WTC11 (cell line): Measurements from ENCODE around the gene YOD1. TPM values are rescaled to one million over a fixed set of nuclear protein-coding genes. Genes with fewer than 3 reads are reported as not detected.

ENCODE experiments used
- ATAC-seq: fragments of 200-7000 bp; cut with Tn5 transposase; 2 replicates; pipeline ENCODE4 v1.10.0; 2021; ENCODE audit warnings: mild to moderate bottlenecking, moderate library complexity
- CTCF ChIA-PET: fragments of 300-600 bp; sonication (Branson Sonifier 250); formaldehyde crosslinking; loops from one replicate; lab custom pipeline; 2021; ENCODE audit warnings: antibody characterized with exemption; lab: Charles Lee
- POLR2A ChIA-PET: fragments of 350-600 bp; sonication (Branson Sonifier 250); formaldehyde crosslinking; loops from one replicate; lab custom pipeline; 2021; ENCODE audit warnings: antibody characterized with exemption; lab: Charles Lee
- DNase-seq: peaks from one replicate; pipeline ENCODE4 v3.0.0; 2021; ENCODE audit warnings: low spot score
- H3K27ac Mint-ChIP-seq: 2 replicates; pipeline ENCODE4 v1.8.0; 2021; ENCODE audit warnings: mixed read lengths
- H3K27me3 Mint-ChIP-seq: 2 replicates; pipeline ENCODE4 v1.8.0; 2021; ENCODE audit warnings: low read depth, mild to moderate bottlenecking, moderate library complexity, mixed read lengths
- H3K36me3 Mint-ChIP-seq: 2 replicates; pipeline ENCODE4 v1.8.0; 2021; ENCODE audit warnings: mixed read lengths
- H3K4me1 Mint-ChIP-seq: 2 replicates; pipeline ENCODE4 v1.8.0; 2022; ENCODE audit warnings: mixed read lengths
- H3K4me3 Mint-ChIP-seq: 2 replicates; pipeline ENCODE4 v1.8.0; 2021; ENCODE audit warnings: mild to moderate bottlenecking, moderate library complexity, mixed read lengths
- H3K9me3 Mint-ChIP-seq: 2 replicates; pipeline ENCODE4 v1.8.0; 2021; ENCODE audit warnings: mixed read lengths
- ATF2 ChIP-seq: sonication (generic); formaldehyde crosslinking; IDR thresholded peaks from 2 replicates; pipeline ENCODE4 v1.8.1; 2022; ENCODE audit warnings: low read depth, missing genetic modification reagents, borderline replicate concordance
- CBFB ChIP-seq: sonication (generic); formaldehyde crosslinking; IDR thresholded peaks from 2 replicates; pipeline ENCODE4 v1.8.1; 2022; ENCODE audit warnings: mild to moderate bottlenecking, low read depth, missing genetic modification reagents
- EMX1 ChIP-seq: fragments of 250-450 bp; sonication (Bioruptor Pico); IDR thresholded peaks from 2 replicates; pipeline ENCODE4 v1.8.0; 2021; ENCODE audit warnings: mild to moderate bottlenecking
- ESRRA ChIP-seq: sonication (generic); formaldehyde crosslinking; IDR thresholded peaks from 2 replicates; pipeline ENCODE4 v1.8.1; 2022; ENCODE audit warnings: mild to moderate bottlenecking, missing genetic modification reagents, borderline replicate concordance
- ETV6 ChIP-seq: sonication (generic); formaldehyde crosslinking; IDR thresholded peaks from 2 replicates; pipeline ENCODE4 v1.8.1; 2022; ENCODE audit warnings: mild to moderate bottlenecking, missing genetic modification reagents
- MXD4 ChIP-seq: fragments of 250-450 bp; sonication (Bioruptor Pico); IDR thresholded peaks from 2 replicates; pipeline ENCODE4 v1.8.0; 2021; ENCODE audit warnings: mild to moderate bottlenecking, moderate library complexity, borderline replicate concordance
- NFYB ChIP-seq: sonication (generic); formaldehyde crosslinking; conservative IDR thresholded peaks from 2 replicates; pipeline ENCODE4 v1.8.0; 2022; ENCODE audit warnings: low read depth, missing genetic modification reagents
- NR2C2 ChIP-seq: sonication (generic); formaldehyde crosslinking; IDR thresholded peaks from 2 replicates; pipeline ENCODE4 v1.8.0; 2022; ENCODE audit warnings: mild to moderate bottlenecking, missing genetic modification reagents
- TEAD1 ChIP-seq: sonication (generic); formaldehyde crosslinking; IDR thresholded peaks from 2 replicates; pipeline ENCODE4 v1.8.0; 2022; ENCODE audit warnings: mild to moderate bottlenecking, missing genetic modification reagents
- USF1 ChIP-seq: sonication (generic); formaldehyde crosslinking; IDR thresholded peaks from 2 replicates; pipeline ENCODE4 v1.8.0; 2022; ENCODE audit warnings: mild to moderate bottlenecking, missing genetic modification reagents
- USF2 ChIP-seq: sonication (generic); formaldehyde crosslinking; IDR thresholded peaks from 2 replicates; pipeline ENCODE4 v1.8.1; 2023; ENCODE audit warnings: mild to moderate bottlenecking, missing genetic modification reagents, moderate library complexity
- ZBTB43 ChIP-seq: sonication (generic); formaldehyde crosslinking; IDR thresholded peaks from 2 replicates; pipeline ENCODE4 v1.8.1; 2023; ENCODE audit warnings: mild to moderate bottlenecking, missing genetic modification reagents
- ZNF317 ChIP-seq: sonication (generic); formaldehyde crosslinking; IDR thresholded peaks from 2 replicates; pipeline ENCODE4 v1.8.1; 2023; ENCODE audit warnings: low read depth, mild to moderate bottlenecking, moderate library complexity, missing genetic modification reagents, borderline replicate concordance
- ZNF671 ChIP-seq: fragments of 250-450 bp; sonication (Bioruptor Pico); IDR thresholded peaks from 2 replicates; pipeline ENCODE4 v1.8.0; 2021; ENCODE audit warnings: mild to moderate bottlenecking
- total RNA-seq: library from RNA; stranded (reverse); gene quantifications from 3 replicates; pipeline ENCODE4 v1.2.3, GENCODE V29; 2021
- TF ChIP-seq, protein P1 (sequence below): sonication (generic); formaldehyde crosslinking; IDR thresholded peaks from 2 replicates; pipeline ENCODE4 v1.8.1; 2023; ENCODE audit warnings: mild to moderate bottlenecking, missing genetic modification reagents
- TF ChIP-seq, protein P2 (sequence below): sonication (generic); formaldehyde crosslinking; IDR thresholded peaks from 2 replicates; pipeline ENCODE4 v1.8.0; 2023; ENCODE audit warnings: missing genetic modification reagents, mild to moderate bottlenecking, borderline replicate concordance
- TF ChIP-seq, protein P3 (sequence below): sonication (generic); formaldehyde crosslinking; IDR thresholded peaks from 2 replicates; pipeline ENCODE4 v1.8.1; 2023; ENCODE audit warnings: mild to moderate bottlenecking, moderate library complexity, missing genetic modification reagents
- TF ChIP-seq, protein P4 (sequence below): fragments of 250-450 bp; sonication (Bioruptor Pico); conservative IDR thresholded peaks from 2 replicates; pipeline ENCODE4 v1.9.0; 2021; ENCODE audit warnings: mild to moderate bottlenecking
- TF ChIP-seq, protein P5 (sequence below): sonication (generic); formaldehyde crosslinking; IDR thresholded peaks from 2 replicates; pipeline ENCODE4 v1.8.1; 2023; ENCODE audit warnings: mild to moderate bottlenecking, missing genetic modification reagents, moderate library complexity

YOD1 gene
- total RNA-seq, 1 experiment from 2014 or later, result 12.0 TPM

DNA sequence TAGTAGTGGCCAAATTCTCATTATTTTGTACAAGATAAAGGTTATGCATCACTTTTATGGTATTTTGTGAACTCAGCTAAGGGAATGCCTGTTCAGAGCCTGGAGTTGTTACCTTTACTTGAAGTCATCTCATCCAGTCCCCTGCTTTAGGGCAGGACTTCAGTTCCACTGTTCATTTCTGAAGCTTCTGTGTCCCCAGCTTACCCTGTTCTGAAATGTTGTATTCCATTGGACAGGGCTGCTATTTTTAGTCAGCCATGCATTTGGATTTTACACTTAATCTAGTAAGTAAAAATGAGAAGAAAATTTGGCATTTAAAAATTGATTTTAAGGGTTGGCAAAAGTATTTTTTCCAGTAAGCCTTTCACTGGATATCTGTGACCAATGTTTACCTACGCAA lies 26.0 kb upstream of the YOD1 start (continued):
- TF ChIP-seq, protein P1, sequence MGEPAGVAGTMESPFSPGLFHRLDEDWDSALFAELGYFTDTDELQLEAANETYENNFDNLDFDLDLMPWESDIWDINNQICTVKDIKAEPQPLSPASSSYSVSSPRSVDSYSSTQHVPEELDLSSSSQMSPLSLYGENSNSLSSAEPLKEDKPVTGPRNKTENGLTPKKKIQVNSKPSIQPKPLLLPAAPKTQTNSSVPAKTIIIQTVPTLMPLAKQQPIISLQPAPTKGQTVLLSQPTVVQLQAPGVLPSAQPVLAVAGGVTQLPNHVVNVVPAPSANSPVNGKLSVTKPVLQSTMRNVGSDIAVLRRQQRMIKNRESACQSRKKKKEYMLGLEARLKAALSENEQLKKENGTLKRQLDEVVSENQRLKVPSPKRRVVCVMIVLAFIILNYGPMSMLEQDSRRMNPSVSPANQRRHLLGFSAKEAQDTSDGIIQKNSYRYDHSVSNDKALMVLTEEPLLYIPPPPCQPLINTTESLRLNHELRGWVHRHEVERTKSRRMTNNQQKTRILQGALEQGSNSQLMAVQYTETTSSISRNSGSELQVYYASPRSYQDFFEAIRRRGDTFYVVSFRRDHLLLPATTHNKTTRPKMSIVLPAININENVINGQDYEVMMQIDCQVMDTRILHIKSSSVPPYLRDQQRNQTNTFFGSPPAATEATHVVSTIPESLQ, result no peak
- no peak for TF ChIP-seq ETV6 (CRISPR knock-in tag)
- no peak for TF ChIP-seq ZNF671
- TF ChIP-seq NR2C2, result no peak
- no peak for TF ChIP-seq USF1

- peaks cover 14% of the 10 kb centered on the region for H3K36me3 Mint-ChIP-seq
- no peak for ATAC-seq
- no peak overlapping the region for H3K27ac Mint-ChIP-seq
- H3K4me3 Mint-ChIP-seq, result no peak overlapping the region
- no peak for DNase-seq
- peaks cover 12% of the 10 kb centered on the region for H3K4me1 Mint-ChIP-seq
- no peaks in the 10 kb centered on the region for H3K27me3 Mint-ChIP-seq
- ChIA-PET POLR2A (no interaction called here), CTCF (interaction anchor here (0.6 kb wide), 1 partner anchor 140 kb away, joined by 3 read pairs; no protein-coding TSS in a partner anchor)
- no peaks in the 10 kb centered on the region for H3K9me3 Mint-ChIP-seq
- TF ChIP-seq USF2 (CRISPR knock-in tag) (no peak), ESRRA (no peak), MXD4 (CRISPR knock-in tag) (no peak), ATF2 (CRISPR knock-in tag) (no peak), ZNF317 (CRISPR knock-in tag) (no peak), CBFB (CRISPR knock-in tag) (no peak), TEAD1 (CRISPR knock-in tag) (no peak), EMX1 (CRISPR knock-in tag) (no peak), NFYB (no peak), NR2C2 (no peak), ZBTB43 (CRISPR knock-in tag) (no peak)
- TF ChIP-seq, protein P2, sequence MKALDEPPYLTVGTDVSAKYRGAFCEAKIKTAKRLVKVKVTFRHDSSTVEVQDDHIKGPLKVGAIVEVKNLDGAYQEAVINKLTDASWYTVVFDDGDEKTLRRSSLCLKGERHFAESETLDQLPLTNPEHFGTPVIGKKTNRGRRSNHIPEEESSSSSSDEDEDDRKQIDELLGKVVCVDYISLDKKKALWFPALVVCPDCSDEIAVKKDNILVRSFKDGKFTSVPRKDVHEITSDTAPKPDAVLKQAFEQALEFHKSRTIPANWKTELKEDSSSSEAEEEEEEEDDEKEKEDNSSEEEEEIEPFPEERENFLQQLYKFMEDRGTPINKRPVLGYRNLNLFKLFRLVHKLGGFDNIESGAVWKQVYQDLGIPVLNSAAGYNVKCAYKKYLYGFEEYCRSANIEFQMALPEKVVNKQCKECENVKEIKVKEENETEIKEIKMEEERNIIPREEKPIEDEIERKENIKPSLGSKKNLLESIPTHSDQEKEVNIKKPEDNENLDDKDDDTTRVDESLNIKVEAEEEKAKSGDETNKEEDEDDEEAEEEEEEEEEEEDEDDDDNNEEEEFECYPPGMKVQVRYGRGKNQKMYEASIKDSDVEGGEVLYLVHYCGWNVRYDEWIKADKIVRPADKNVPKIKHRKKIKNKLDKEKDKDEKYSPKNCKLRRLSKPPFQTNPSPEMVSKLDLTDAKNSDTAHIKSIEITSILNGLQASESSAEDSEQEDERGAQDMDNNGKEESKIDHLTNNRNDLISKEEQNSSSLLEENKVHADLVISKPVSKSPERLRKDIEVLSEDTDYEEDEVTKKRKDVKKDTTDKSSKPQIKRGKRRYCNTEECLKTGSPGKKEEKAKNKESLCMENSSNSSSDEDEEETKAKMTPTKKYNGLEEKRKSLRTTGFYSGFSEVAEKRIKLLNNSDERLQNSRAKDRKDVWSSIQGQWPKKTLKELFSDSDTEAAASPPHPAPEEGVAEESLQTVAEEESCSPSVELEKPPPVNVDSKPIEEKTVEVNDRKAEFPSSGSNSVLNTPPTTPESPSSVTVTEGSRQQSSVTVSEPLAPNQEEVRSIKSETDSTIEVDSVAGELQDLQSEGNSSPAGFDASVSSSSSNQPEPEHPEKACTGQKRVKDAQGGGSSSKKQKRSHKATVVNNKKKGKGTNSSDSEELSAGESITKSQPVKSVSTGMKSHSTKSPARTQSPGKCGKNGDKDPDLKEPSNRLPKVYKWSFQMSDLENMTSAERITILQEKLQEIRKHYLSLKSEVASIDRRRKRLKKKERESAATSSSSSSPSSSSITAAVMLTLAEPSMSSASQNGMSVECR, result no peak
- TF ChIP-seq, protein P3, sequence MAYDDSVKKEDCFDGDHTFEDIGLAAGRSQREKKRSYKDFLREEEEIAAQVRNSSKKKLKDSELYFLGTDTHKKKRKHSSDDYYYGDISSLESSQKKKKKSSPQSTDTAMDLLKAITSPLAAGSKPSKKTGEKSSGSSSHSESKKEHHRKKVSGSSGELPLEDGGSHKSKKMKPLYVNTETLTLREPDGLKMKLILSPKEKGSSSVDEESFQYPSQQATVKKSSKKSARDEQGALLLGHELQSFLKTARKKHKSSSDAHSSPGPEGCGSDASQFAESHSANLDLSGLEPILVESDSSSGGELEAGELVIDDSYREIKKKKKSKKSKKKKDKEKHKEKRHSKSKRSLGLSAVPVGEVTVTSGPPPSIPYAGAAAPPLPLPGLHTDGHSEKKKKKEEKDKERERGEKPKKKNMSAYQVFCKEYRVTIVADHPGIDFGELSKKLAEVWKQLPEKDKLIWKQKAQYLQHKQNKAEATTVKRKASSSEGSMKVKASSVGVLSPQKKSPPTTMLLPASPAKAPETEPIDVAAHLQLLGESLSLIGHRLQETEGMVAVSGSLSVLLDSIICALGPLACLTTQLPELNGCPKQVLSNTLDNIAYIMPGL (CRISPR knock-in tag), result no peak
- TF ChIP-seq, protein P4, sequence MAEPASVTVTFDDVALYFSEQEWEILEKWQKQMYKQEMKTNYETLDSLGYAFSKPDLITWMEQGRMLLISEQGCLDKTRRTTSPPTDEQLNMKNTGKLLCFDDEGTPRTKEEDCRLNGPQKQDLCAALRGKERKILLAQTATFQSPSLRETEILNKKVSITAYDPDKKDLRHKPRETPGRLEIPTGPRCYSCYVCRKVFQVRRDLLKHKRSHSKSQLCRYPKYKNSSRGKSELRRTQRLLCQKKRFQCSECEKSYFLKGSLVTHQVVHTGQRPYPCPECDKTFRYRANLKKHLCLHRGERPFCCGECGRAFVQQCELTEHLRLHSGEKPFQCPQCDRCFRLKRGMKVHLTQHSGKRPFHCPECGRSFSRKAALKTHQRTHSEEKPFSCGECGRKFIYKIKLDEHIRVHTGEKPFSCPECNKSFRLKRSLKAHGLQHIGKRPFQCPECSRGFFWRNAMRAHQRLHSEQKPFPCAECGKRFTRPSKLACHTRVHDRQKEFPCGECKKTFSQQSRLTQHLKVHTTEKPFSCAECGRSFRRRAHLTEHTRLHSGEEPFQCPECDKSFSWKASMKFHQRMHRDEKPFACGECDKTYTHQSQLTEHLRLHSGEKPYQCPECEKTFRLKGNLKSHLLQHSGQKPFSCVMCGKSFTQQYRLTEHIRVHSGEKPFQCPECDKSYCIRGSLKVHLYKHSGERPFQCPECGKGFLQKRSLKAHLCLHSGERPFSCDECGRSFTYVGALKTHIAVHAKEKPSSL (CRISPR knock-in tag), result no peak
- TF ChIP-seq, protein P5, sequence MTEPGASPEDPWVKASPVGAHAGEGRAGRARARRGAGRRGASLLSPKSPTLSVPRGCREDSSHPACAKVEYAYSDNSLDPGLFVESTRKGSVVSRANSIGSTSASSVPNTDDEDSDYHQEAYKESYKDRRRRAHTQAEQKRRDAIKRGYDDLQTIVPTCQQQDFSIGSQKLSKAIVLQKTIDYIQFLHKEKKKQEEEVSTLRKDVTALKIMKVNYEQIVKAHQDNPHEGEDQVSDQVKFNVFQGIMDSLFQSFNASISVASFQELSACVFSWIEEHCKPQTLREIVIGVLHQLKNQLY (CRISPR knock-in tag), result no peak
These were observed 25.4 kb upstream of the YOD1 start for GRCh38 chr1:207076181-207076955.
